ENCODE data around the gene ZIK1. TPM values are rescaled to one million over a fixed set of nuclear protein-coding genes. Genes with fewer than 3 reads are reported as not detected.

ZIK1 gene
- total and polyA plus RNA-seq, 9 of the 15 experiments (the other 6 are each of a cell fraction or from before 2014, with no cell fraction given): 0.03 to 0.42 (median 0.15) TPM; not detected in 1

- peak; percentile 38; the same call in 1 of the 2 replicates for TF ChIP-seq ZFX (CRISPR knock-in tag; IDR thresholded peaks at IDR 0.05)
- TF ChIP-seq SIN3B (IDR thresholded peaks at IDR 0.05; ENCODE audit: low read depth): 0 out of 2 replicates have a peak, but pooled peaks have one; percentile 36
- peak; percentile 90 for TF ChIP-seq PHF8 (IDR thresholded peaks at IDR 0.05; ENCODE audit: borderline replicate concordance, low read length)
- TF ChIP-seq SP1 (CRISPR knock-in tag; IDR thresholded peaks at IDR 0.05): peak; percentile 63; the same call in 1 of the 2 replicates
- TF ChIP-seq MAFF (IDR thresholded peaks at IDR 0.05; ENCODE audit: low read length): no peak
- TF ChIP-seq GABPB1 (CRISPR knock-in tag; IDR thresholded peaks at IDR 0.05): peak; percentile 91
- peak; percentile 57 for TF ChIP-seq KDM5B (IDR thresholded peaks at IDR 0.05; ENCODE audit: insufficient replicate concordance, low read depth, low read length)
- 0 out of 2 replicates have a peak, but pooled peaks have one; percentile 9 for TF ChIP-seq ATF7 (IDR thresholded peaks at IDR 0.05)
- peak in 1 of 2 experiments; percentile 36; a peak in 1 of 4 replicates for TF ChIP-seq TEAD1 (CRISPR knock-in tag; IDR thresholded peaks at IDR 0.05)
- TF ChIP-seq, protein P1, sequence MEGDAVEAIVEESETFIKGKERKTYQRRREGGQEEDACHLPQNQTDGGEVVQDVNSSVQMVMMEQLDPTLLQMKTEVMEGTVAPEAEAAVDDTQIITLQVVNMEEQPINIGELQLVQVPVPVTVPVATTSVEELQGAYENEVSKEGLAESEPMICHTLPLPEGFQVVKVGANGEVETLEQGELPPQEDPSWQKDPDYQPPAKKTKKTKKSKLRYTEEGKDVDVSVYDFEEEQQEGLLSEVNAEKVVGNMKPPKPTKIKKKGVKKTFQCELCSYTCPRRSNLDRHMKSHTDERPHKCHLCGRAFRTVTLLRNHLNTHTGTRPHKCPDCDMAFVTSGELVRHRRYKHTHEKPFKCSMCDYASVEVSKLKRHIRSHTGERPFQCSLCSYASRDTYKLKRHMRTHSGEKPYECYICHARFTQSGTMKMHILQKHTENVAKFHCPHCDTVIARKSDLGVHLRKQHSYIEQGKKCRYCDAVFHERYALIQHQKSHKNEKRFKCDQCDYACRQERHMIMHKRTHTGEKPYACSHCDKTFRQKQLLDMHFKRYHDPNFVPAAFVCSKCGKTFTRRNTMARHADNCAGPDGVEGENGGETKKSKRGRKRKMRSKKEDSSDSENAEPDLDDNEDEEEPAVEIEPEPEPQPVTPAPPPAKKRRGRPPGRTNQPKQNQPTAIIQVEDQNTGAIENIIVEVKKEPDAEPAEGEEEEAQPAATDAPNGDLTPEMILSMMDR (IDR thresholded peaks at IDR 0.05 in 2 of 3, conservative IDR thresholded peaks at IDR 0.05 in 1 of 3; ENCODE audit: insufficient read depth in 2 of 3, low read depth in 1 of 3, low read length in 3 of 3): 0 out of 6 replicates have a peak, but pooled peaks of 1 of the 3 experiments have one; percentile 11
- TF ChIP-seq CXXC5 (CRISPR knock-in tag; IDR thresholded peaks at IDR 0.05): peak; percentile 76
- no peak for TF ChIP-seq RAD51 (IDR thresholded peaks at IDR 0.05; ENCODE audit: borderline replicate concordance, low read depth)
- TF ChIP-seq NRF1 (conservative IDR thresholded peaks at IDR 0.05 in 1 of 2, IDR thresholded peaks at IDR 0.05 in 1 of 2): peak; percentile 20 to 52; a peak in 3 of 4 replicates
- TF ChIP-seq TBL1XR1 (IDR thresholded peaks at IDR 0.05; ENCODE audit: low read length in 2 of 2): 0 out of 4 replicates have a peak, but pooled peaks of 1 of the 2 experiments have one; percentile 37
- no peak for TF ChIP-seq NFE2 (IDR thresholded peaks at IDR 0.05; ENCODE audit: low read depth)
- peak; percentile 91 for TF ChIP-seq SRSF1 (IDR thresholded peaks at IDR 0.05; ENCODE audit: low read depth, low read length)
- TF ChIP-seq CREBBP (IDR thresholded peaks at IDR 0.05; ENCODE audit: low read depth, low read length): no peak
- TF ChIP-seq NR2C1 (IDR thresholded peaks at IDR 0.05): no peak
- TF ChIP-seq NR2C1 (tag; IDR thresholded peaks at IDR 0.05): 0 out of 2 replicates have a peak, but pooled peaks have one; percentile 11
- TF ChIP-seq, protein P2, sequence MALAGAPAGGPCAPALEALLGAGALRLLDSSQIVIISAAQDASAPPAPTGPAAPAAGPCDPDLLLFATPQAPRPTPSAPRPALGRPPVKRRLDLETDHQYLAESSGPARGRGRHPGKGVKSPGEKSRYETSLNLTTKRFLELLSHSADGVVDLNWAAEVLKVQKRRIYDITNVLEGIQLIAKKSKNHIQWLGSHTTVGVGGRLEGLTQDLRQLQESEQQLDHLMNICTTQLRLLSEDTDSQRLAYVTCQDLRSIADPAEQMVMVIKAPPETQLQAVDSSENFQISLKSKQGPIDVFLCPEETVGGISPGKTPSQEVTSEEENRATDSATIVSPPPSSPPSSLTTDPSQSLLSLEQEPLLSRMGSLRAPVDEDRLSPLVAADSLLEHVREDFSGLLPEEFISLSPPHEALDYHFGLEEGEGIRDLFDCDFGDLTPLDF (CRISPR knock-in tag; IDR thresholded peaks at IDR 0.05): no peak
- no peak for TF ChIP-seq ZHX1 (conservative IDR thresholded peaks at IDR 0.05; ENCODE audit: low read length)
Observed at GRCh38 chr19:57613941-57614743, 30.2 kb downstream of the ZIK1 start, which contains the start of gene ZNF134 (continued).

Measured in K562 (cell line).